ENCODE results near the gene ETS1. TPM values are rescaled to one million over a fixed set of nuclear protein-coding genes. Genes with fewer than 3 reads are reported as not detected.
A peak's percentile ranks its signal among the peaks of the same experiment; 100 is the strongest.

ETS1 gene
- total RNA-seq, 1 experiment from 2014 or later = 29.9 TPM

GRCh38 chr11:128533472-128533871 lies 53.9 kb downstream of the ETS1 start:
- peaks cover 9% of the 10 kb centered on the region for H3K4me1 ChIP-seq (ENCODE audit: insufficient read depth, low read length)
- WGBS (ENCODE audit: extremely low coverage, insufficient read length, low lambda C conversion rate) = no CpG with 5 or more reads among the region's 2 CpGs
- H3T11ph ChIP-seq (ENCODE audit: low read length) = no peak overlapping the region
- no peak overlapping the region for H2AK5ac ChIP-seq (ENCODE audit: insufficient read length, low read length)
- no peak overlapping the region for H4K5ac ChIP-seq (ENCODE audit: insufficient read length, low read depth, low read length)
- H2BK15ac ChIP-seq (ENCODE audit: low read depth, low read length) = no peak overlapping the region
- DNase-seq = no peak
- H3K79me2 ChIP-seq (ENCODE audit: insufficient read depth, low read length) = no peaks in the 10 kb centered on the region
- no peak overlapping the region for H2BK20ac ChIP-seq (ENCODE audit: low read depth, low read length, poor library complexity, severe bottlenecking)
- H3K23me2 ChIP-seq (ENCODE audit: insufficient read length, low read depth, low read length, poor library complexity, severe bottlenecking) = peaks cover 5% of the 10 kb centered on the region
- H3K4me2 ChIP-seq (ENCODE audit: insufficient read depth, insufficient read length, low read length) = peak overlapping the region; percentile 56
- H3K56ac ChIP-seq (ENCODE audit: insufficient read length, low read depth, low read length) = no peak overlapping the region
- H2BK5ac ChIP-seq (ENCODE audit: insufficient read length, low read length) = no peak overlapping the region
- H3K4me1 Mint-ChIP-seq = peaks cover 28 to 35% of the 10 kb centered on the region in 2 experiments
- no peak for TF ChIP-seq CTCF (conservative IDR thresholded peaks at IDR 0.05)
- H3K27ac ChIP-seq (ENCODE audit: insufficient read length, low read depth, low read length) = no peak overlapping the region
- no peaks in the 10 kb centered on the region for H3K27me3 ChIP-seq (ENCODE audit: insufficient read depth, low read length)
- H3K4me3 Mint-ChIP-seq = peak overlapping the region; percentile 3 to 66
- no peaks in the 10 kb centered on the region for H3K9me3 ChIP-seq (ENCODE audit: control insufficient read depth, low read depth, low read length)
- H2BK120ac ChIP-seq (ENCODE audit: low read depth, low read length, poor library complexity, severe bottlenecking) = no peak overlapping the region
- H3K36me3 Mint-ChIP-seq (ENCODE audit: insufficient read depth in 1 of 3, low read depth in 3 of 3) = peaks cover 2 to 14% (median 7%) of the 10 kb centered on the region in 3 experiments; a peak in 6 of 7 replicates
- no peaks in the 10 kb centered on the region for H4K20me1 ChIP-seq (ENCODE audit: control insufficient read depth, insufficient read depth, insufficient read length)
- no peak overlapping the region for H3K4ac ChIP-seq (ENCODE audit: low read depth, low read length)
- peaks cover 0 to 3% of the 10 kb centered on the region in 2 experiments; a peak in 1 of 5 replicates for H3K9me3 Mint-ChIP-seq
- no peak overlapping the region for H4K8ac ChIP-seq (replicated peaks; ENCODE audit: insufficient read length, low read depth, low read length)
- H3K23ac ChIP-seq (ENCODE audit: insufficient read length, low read depth, low read length) = no peak overlapping the region
- H3K18ac ChIP-seq (ENCODE audit: insufficient read length, low read depth, low read length) = no peak overlapping the region
- H3K14ac ChIP-seq (ENCODE audit: insufficient read depth, low read length) = no peak overlapping the region
- no peak overlapping the region for H2BK12ac ChIP-seq (ENCODE audit: insufficient read length, low read depth, low read length)
- peaks cover 69% of the 10 kb centered on the region for H3K27me3 Mint-ChIP-seq (ENCODE audit: low read depth)
- H3K79me1 ChIP-seq (ENCODE audit: insufficient read depth, low read depth, low read length, poor library complexity, severe bottlenecking) = no peaks in the 10 kb centered on the region
- H2AFZ ChIP-seq (ENCODE audit: low read length) = no peak overlapping the region
- no peak overlapping the region for H4K91ac ChIP-seq (ENCODE audit: insufficient read length, low read depth, low read length)
- H3K9ac ChIP-seq (ENCODE audit: extremely low read depth, insufficient read length, low read length) = no peak overlapping the region
- H3K27ac Mint-ChIP-seq = no peak overlapping the region

Data from H9 (cell line).